HEK293 (cell line): Measurements from ENCODE around the gene KLHL15.

Experiments
- CTCF ChIA-PET: fragments of 350-600 bp; formaldehyde crosslinking; extraction: SDS; loops from one replicate; lab custom pipeline; 2021; ENCODE audit warnings: antibody characterized with exemption; lab: Yijun Ruan, JAX
- POLR2A ChIA-PET: fragments of 300-600 bp; formaldehyde crosslinking; extraction: SDS; loops from one replicate; lab custom pipeline; 2020; ENCODE audit warnings: antibody characterized with exemption, inconsistent platforms; lab: Yijun Ruan, JAX
- H3K27ac ChIP-seq: fragments of 200-500 bp; sonication (Bioruptor generic); 2 replicates; pipeline ENCODE4 v1.5.1; 2014; ENCODE audit warnings: low read depth, low read length, control low read depth, inconsistent platforms; ENCODE audit errors: extremely low read depth
- H3K36me3 ChIP-seq, 2 experiments: fragments of 200-500 bp in 1 of 2; sonication (Bioruptor generic) in 1 of 2; 1 replicate in 1 of 2; 2 replicates in 1 of 2; pipeline ENCODE4 v1.5.1; 2014 to 2017; ENCODE audit warnings: inconsistent platforms in 2 of 2, low read length in 2 of 2; ENCODE audit not compliant: control insufficient read depth in 2 of 2, insufficient read depth in 1 of 2
- H3K4me1 ChIP-seq: fragments of 200-500 bp; sonication (Bioruptor generic); 2 replicates; pipeline ENCODE4 v1.5.1; 2014; ENCODE audit warnings: mild to moderate bottlenecking, low read length, inconsistent platforms; ENCODE audit not compliant: control insufficient read depth, insufficient read depth
- H3K4me3 ChIP-seq: 2 replicates; pipeline ENCODE4 v1.5.1; 2011; ENCODE audit warnings: low read depth, mild to moderate bottlenecking, control low read depth, low read length, moderate library complexity
- H3K9me3 ChIP-seq: fragments of 200-500 bp; sonication (Bioruptor generic); 2 replicates; pipeline ENCODE4 v1.5.1; 2014; ENCODE audit warnings: low read depth, low read length, inconsistent platforms; ENCODE audit not compliant: control insufficient read depth, insufficient read depth
- GFI1B ChIP-seq: fragments of 450-650 bp; formaldehyde crosslinking; IDR thresholded peaks from 2 replicates; pipeline ENCODE4 v1.5.1; 2016; ENCODE audit warnings: missing biosample characterization, missing genetic modification characterization
- IKZF3 ChIP-seq: fragments of 450-650 bp; IDR thresholded peaks from 2 replicates; pipeline ENCODE4 v1.5.0; 2018; ENCODE audit warnings: missing biosample characterization, mild to moderate bottlenecking, missing genetic modification characterization, moderate library complexity
- SP2 ChIP-seq: fragments of 450-650 bp; formaldehyde crosslinking; IDR thresholded peaks from 2 replicates; pipeline ENCODE4 v1.5.1; 2016; ENCODE audit warnings: missing biosample characterization, missing genetic modification characterization
- ZBTB17 ChIP-seq: fragments of 450-650 bp; formaldehyde crosslinking; IDR thresholded peaks from 2 replicates; pipeline ENCODE4 v1.5.1; 2016; ENCODE audit warnings: missing biosample characterization, missing genetic modification characterization
- ZBTB20 ChIP-seq: fragments of 450-650 bp; formaldehyde crosslinking; IDR thresholded peaks from 2 replicates; pipeline ENCODE4 v1.5.1; 2016; ENCODE audit warnings: missing biosample characterization, missing genetic modification characterization
- ZBTB48 ChIP-seq: fragments of 450-650 bp; formaldehyde crosslinking; IDR thresholded peaks from 2 replicates; pipeline ENCODE4 v1.5.1; 2016; ENCODE audit warnings: missing biosample characterization, missing genetic modification characterization
- ZFHX2 ChIP-seq: fragments of 450-650 bp; formaldehyde crosslinking; conservative IDR thresholded peaks from 2 replicates; pipeline ENCODE4 v1.5.1; 2016; ENCODE audit warnings: missing biosample characterization, missing genetic modification characterization
- ZFP41 ChIP-seq: fragments of 450-650 bp; formaldehyde crosslinking; IDR thresholded peaks from 2 replicates; pipeline ENCODE4 v1.5.1; 2016; ENCODE audit warnings: missing biosample characterization, missing genetic modification characterization, borderline replicate concordance
- ZNF10 ChIP-seq: fragments of 450-650 bp; formaldehyde crosslinking; IDR thresholded peaks from 2 replicates; pipeline ENCODE4 v1.5.1; 2017; ENCODE audit warnings: missing biosample characterization, missing genetic modification characterization
- ZNF169 ChIP-seq: fragments of 450-650 bp; formaldehyde crosslinking; IDR thresholded peaks from 2 replicates; pipeline ENCODE4 v1.5.1; 2016; ENCODE audit warnings: missing biosample characterization, missing genetic modification characterization
- ZNF341 ChIP-seq: fragments of 450-650 bp; formaldehyde crosslinking; IDR thresholded peaks from 2 replicates; pipeline ENCODE4; 2016; ENCODE audit warnings: low read depth, missing biosample characterization, missing genetic modification characterization
- ZNF555 ChIP-seq: fragments of 450-650 bp; formaldehyde crosslinking; conservative IDR thresholded peaks from 2 replicates; pipeline ENCODE4 v1.5.1; 2017; ENCODE audit warnings: missing biosample characterization, mild to moderate bottlenecking, missing genetic modification characterization, inconsistent platforms
- ZNF600 ChIP-seq: fragments of 450-650 bp; formaldehyde crosslinking; IDR thresholded peaks from 2 replicates; pipeline ENCODE4 v1.5.1; 2016; ENCODE audit warnings: missing biosample characterization, missing genetic modification characterization
- ZNF658 ChIP-seq: fragments of 450-650 bp; formaldehyde crosslinking; IDR thresholded peaks from 2 replicates; pipeline ENCODE4; 2016; ENCODE audit warnings: missing biosample characterization, missing genetic modification characterization
- ZSCAN30 ChIP-seq: fragments of 450-650 bp; IDR thresholded peaks from 2 replicates; pipeline ENCODE4 v1.5.1; 2018; ENCODE audit warnings: missing biosample characterization, mild to moderate bottlenecking, missing genetic modification characterization, moderate library complexity
- TF ChIP-seq, protein P1 (sequence below): fragments of 450-650 bp; formaldehyde crosslinking; conservative IDR thresholded peaks from 2 replicates; pipeline ENCODE4 v1.5.1; 2016; ENCODE audit warnings: low read depth, missing biosample characterization, missing genetic modification characterization
- TF ChIP-seq, protein P2 (sequence below): fragments of 450-650 bp; formaldehyde crosslinking; IDR thresholded peaks from 2 replicates; pipeline ENCODE4 v1.5.1; 2017; ENCODE audit warnings: missing biosample characterization, missing genetic modification characterization
- TF ChIP-seq, protein P3 (sequence below): fragments of 450-650 bp; formaldehyde crosslinking; IDR thresholded peaks from 2 replicates; pipeline ENCODE4 v1.5.1; 2016; ENCODE audit warnings: missing biosample characterization, missing genetic modification characterization, borderline replicate concordance
- TF ChIP-seq, protein P4 (sequence below): fragments of 450-650 bp; formaldehyde crosslinking; IDR thresholded peaks from 2 replicates; pipeline ENCODE4 v1.5.1; 2016; ENCODE audit warnings: missing biosample characterization, missing genetic modification characterization
- TF ChIP-seq, protein P5 (sequence below): fragments of 450-650 bp; IDR thresholded peaks from 2 replicates; pipeline ENCODE4 v1.5.1; 2018; ENCODE audit warnings: missing biosample characterization, mild to moderate bottlenecking, missing genetic modification characterization

KLHL15 gene

DNA sequence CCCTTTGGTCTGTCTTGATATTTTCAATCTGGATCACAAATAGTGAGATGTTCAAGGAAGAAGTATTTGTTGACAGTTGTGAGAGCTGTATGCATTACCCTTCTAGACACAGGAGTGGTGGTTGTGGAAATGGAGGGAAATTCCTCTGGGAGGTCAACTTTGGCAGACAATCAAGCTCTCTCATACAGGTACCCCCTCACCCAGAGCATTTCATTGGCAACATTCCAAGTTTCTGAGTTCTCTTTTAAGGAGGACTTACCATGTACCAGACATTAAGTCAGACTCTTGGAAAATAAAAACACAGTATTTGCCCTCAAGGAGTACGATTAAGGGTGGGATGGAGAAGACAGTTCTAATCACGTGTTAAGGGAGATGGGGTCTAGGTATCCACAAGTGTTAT lies 45.3 kb downstream of the KLHL15 start (continued):
- TF ChIP-seq, protein P1, sequence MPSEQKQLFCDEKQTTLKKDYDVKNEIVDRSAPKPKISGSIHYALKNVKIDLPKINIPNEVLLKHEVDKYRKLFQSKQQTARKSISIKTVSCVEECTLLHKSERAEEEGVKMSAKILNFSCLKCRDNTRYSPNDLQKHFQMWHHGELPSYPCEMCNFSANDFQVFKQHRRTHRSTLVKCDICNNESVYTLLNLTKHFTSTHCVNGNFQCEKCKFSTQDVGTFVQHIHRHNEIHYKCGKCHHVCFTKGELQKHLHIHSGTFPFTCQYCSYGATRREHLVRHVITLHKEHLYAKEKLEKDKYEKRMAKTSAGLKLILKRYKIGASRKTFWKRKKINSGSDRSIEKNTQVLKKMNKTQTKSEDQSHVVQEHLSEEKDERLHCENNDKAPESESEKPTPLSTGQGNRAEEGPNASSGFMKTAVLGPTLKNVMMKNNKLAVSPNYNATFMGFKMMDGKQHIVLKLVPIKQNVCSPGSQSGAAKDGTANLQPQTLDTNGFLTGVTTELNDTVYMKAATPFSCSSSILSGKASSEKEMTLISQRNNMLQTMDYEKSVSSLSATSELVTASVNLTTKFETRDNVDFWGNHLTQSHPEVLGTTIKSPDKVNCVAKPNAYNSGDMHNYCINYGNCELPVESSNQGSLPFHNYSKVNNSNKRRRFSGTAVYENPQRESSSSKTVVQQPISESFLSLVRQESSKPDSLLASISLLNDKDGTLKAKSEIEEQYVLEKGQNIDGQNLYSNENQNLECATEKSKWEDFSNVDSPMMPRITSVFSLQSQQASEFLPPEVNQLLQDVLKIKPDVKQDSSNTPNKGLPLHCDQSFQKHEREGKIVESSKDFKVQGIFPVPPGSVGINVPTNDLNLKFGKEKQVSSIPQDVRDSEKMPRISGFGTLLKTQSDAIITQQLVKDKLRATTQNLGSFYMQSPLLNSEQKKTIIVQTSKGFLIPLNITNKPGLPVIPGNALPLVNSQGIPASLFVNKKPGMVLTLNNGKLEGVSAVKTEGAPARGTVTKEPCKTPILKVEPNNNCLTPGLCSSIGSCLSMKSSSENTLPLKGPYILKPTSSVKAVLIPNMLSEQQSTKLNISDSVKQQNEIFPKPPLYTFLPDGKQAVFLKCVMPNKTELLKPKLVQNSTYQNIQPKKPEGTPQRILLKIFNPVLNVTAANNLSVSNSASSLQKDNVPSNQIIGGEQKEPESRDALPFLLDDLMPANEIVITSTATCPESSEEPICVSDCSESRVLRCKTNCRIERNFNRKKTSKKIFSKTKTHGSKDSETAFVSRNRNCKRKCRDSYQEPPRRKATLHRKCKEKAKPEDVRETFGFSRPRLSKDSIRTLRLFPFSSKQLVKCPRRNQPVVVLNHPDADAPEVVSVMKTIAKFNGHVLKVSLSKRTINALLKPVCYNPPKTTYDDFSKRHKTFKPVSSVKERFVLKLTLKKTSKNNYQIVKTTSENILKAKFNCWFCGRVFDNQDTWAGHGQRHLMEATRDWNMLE (tag by site-specific recombination): no peak
- TF ChIP-seq, protein P2, sequence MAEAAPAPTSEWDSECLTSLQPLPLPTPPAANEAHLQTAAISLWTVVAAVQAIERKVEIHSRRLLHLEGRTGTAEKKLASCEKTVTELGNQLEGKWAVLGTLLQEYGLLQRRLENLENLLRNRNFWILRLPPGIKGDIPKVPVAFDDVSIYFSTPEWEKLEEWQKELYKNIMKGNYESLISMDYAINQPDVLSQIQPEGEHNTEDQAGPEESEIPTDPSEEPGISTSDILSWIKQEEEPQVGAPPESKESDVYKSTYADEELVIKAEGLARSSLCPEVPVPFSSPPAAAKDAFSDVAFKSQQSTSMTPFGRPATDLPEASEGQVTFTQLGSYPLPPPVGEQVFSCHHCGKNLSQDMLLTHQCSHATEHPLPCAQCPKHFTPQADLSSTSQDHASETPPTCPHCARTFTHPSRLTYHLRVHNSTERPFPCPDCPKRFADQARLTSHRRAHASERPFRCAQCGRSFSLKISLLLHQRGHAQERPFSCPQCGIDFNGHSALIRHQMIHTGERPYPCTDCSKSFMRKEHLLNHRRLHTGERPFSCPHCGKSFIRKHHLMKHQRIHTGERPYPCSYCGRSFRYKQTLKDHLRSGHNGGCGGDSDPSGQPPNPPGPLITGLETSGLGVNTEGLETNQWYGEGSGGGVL: peak; percentile 45
- TF ChIP-seq, all 188 proteins: peak for 7

DNA sequence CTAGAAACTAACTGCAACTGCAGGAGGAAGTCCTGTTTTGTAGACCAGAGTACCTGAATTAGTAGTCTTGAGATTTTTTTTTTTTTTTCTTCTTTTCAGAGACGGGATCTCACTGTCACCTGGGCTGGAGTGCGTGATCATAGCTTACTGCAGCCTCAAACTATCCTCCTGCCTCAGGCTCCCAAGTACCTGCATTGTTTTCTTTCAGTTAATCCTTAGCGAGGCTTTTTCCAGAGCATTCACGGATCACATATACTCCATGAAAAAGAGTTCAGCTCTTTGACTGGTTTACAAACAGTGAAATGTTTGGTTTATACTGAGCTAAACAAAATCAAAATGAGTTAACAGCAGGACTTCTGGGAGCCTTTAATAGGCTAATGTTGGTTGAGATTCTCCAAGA lies 45.8 kb downstream of the KLHL15 start:
- ChIA-PET CTCF (interaction anchor here (0.7 to 1.7 kb wide), 4 partner anchors 11 to 1845 kb away, joined by 3 to 5 read pairs (median 3); partner anchors contain the start of gene EIF2S3), POLR2A (interaction anchor here (0.8 kb wide), 1 partner anchor 73 kb away, joined by 3 read pairs; the partner anchor contains the start of gene EIF2S3)
- no peak overlapping the region for H3K27ac ChIP-seq
- peaks cover 24 to 37% of the 10 kb centered on the region in 2 experiments for H3K36me3 ChIP-seq
- peaks cover 16% of the 10 kb centered on the region for H3K4me1 ChIP-seq
- no peaks in the 10 kb centered on the region for H3K9me3 ChIP-seq
- H3K4me3 ChIP-seq: no peak overlapping the region
- TF ChIP-seq, protein P3, sequence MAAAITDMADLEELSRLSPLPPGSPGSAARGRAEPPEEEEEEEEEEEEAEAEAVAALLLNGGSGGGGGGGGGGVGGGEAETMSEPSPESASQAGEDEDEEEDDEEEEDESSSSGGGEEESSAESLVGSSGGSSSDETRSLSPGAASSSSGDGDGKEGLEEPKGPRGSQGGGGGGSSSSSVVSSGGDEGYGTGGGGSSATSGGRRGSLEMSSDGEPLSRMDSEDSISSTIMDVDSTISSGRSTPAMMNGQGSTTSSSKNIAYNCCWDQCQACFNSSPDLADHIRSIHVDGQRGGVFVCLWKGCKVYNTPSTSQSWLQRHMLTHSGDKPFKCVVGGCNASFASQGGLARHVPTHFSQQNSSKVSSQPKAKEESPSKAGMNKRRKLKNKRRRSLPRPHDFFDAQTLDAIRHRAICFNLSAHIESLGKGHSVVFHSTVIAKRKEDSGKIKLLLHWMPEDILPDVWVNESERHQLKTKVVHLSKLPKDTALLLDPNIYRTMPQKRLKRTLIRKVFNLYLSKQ (tag by site-specific recombination): no peak
- TF ChIP-seq ZFHX2 (tag by site-specific recombination): no peak
- no peak for TF ChIP-seq ZFP41 (tag by site-specific recombination)
- TF ChIP-seq ZNF555: no peak

DNA sequence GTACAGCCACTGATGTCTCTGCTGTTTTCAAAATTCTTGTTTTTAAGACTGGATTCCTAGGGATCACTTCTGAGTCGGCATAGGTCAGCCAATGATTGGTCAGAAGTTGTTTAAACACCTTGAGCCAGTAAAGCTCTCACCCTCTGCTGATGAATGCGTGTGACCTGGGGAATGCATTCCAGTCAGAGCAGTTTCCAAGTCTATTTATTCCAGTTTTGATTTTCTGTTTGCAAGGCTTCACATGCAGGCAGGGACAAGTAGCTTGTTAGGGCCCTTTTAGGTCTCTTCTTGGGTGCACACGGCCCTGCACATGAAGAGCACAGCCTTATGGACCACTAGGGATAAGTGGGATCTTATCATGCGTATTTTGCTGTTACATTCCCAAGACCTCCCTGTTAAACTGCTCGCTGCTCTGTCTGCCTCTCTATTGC lies 47.0 kb downstream of the KLHL15 start:
- CTCF ChIA-PET: interaction anchor here (0.6 to 1.7 kb wide), 2 partner anchors 75 to 166 kb away, joined by 3 to 6 read pairs; partner anchors contain the start of gene EIF2S3
- TF ChIP-seq ZNF341 (tag by site-specific recombination) (peak; percentile 82), ZNF10 (tag by site-specific recombination) (0 out of 2 replicates have a peak, but pooled peaks have one; percentile 55), ZNF169 (tag by site-specific recombination) (no peak), GFI1B (tag by site-specific recombination) (no peak), ZBTB48 (tag by site-specific recombination) (0 out of 2 replicates have a peak, but pooled peaks have one; percentile 56), IKZF3 (tag by site-specific recombination) (peak; percentile 88), ZNF658 (tag by site-specific recombination) (no peak), ZBTB17 (peak; percentile 50; the same call in 1 of the 2 replicates), ZSCAN30 (tag by site-specific recombination) (0 out of 2 replicates have a peak, but pooled peaks have one; percentile 10), ZBTB20 (tag by site-specific recombination) (peak; percentile 34), ZNF600 (tag by site-specific recombination) (peak; percentile 51; the same call in 1 of the 2 replicates), SP2 (tag by site-specific recombination) (no peak)
- TF ChIP-seq, protein P4, sequence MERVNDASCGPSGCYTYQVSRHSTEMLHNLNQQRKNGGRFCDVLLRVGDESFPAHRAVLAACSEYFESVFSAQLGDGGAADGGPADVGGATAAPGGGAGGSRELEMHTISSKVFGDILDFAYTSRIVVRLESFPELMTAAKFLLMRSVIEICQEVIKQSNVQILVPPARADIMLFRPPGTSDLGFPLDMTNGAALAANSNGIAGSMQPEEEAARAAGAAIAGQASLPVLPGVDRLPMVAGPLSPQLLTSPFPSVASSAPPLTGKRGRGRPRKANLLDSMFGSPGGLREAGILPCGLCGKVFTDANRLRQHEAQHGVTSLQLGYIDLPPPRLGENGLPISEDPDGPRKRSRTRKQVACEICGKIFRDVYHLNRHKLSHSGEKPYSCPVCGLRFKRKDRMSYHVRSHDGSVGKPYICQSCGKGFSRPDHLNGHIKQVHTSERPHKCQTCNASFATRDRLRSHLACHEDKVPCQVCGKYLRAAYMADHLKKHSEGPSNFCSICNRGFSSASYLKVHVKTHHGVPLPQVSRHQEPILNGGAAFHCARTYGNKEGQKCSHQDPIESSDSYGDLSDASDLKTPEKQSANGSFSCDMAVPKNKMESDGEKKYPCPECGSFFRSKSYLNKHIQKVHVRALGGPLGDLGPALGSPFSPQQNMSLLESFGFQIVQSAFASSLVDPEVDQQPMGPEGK: 0 out of 2 replicates have a peak, but pooled peaks have one; percentile 23
- TF ChIP-seq, protein P5, sequence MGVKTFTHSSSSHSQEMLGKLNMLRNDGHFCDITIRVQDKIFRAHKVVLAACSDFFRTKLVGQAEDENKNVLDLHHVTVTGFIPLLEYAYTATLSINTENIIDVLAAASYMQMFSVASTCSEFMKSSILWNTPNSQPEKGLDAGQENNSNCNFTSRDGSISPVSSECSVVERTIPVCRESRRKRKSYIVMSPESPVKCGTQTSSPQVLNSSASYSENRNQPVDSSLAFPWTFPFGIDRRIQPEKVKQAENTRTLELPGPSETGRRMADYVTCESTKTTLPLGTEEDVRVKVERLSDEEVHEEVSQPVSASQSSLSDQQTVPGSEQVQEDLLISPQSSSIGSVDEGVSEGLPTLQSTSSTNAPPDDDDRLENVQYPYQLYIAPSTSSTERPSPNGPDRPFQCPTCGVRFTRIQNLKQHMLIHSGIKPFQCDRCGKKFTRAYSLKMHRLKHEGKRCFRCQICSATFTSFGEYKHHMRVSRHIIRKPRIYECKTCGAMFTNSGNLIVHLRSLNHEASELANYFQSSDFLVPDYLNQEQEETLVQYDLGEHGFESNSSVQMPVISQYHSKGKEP: peak; percentile 30; the same call in 1 of the 2 replicates

More for the DNA sequence above, 47.0 kb downstream of the KLHL15 start:
- Histone ChIP-seq H3K9me3 (no peaks in the 10 kb centered on the region), H3K4me3 (no peak overlapping the region), H3K27ac (peak overlapping the region; percentile 7; the same call in 1 of the 2 replicates), H3K36me3 (peaks cover 19 to 29% of the 10 kb centered on the region in 2 experiments), H3K4me1 (peaks cover 12% of the 10 kb centered on the region)
- POLR2A ChIA-PET: no interaction called here
